Measurements from ENCODE around the gene UMPS. TPM values are rescaled to one million over a fixed set of nuclear protein-coding genes. Genes with fewer than 3 reads are reported as not detected.

UMPS gene
- total RNA-seq, 1 donor from 2014 or later, result 50.3 TPM

DNA sequence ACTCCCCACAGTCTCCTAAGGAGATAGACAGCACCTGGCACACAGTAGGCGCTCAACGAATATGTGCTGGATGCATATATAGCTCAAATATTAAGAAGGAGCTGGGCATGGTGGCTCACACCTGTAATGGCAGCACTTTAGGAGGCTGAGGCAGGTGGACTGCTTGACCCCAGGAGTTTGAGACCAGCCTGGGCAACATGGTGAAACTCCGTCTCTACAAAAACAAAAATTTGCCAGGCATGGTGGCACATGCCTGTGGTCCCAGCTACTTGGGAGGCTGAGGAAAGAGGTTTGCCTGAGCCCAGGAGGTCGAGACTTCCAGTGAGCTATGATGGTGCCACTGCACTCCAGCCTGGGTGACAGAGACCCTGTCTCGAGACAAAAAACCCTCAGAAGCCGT, 37.4 kb downstream of the UMPS start:
- no peak overlapping the region for H3K4me3 Mint-ChIP-seq (ENCODE audit: low read depth)
- peaks cover 9% of the 10 kb centered on the region for H3K36me3 Mint-ChIP-seq (ENCODE audit: insufficient read depth)
- H3K9me3 Mint-ChIP-seq (ENCODE audit: low read depth), result no peaks in the 10 kb centered on the region
- H3K27me3 Mint-ChIP-seq, result no peaks in the 10 kb centered on the region
- TF ChIP-seq, protein P1, sequence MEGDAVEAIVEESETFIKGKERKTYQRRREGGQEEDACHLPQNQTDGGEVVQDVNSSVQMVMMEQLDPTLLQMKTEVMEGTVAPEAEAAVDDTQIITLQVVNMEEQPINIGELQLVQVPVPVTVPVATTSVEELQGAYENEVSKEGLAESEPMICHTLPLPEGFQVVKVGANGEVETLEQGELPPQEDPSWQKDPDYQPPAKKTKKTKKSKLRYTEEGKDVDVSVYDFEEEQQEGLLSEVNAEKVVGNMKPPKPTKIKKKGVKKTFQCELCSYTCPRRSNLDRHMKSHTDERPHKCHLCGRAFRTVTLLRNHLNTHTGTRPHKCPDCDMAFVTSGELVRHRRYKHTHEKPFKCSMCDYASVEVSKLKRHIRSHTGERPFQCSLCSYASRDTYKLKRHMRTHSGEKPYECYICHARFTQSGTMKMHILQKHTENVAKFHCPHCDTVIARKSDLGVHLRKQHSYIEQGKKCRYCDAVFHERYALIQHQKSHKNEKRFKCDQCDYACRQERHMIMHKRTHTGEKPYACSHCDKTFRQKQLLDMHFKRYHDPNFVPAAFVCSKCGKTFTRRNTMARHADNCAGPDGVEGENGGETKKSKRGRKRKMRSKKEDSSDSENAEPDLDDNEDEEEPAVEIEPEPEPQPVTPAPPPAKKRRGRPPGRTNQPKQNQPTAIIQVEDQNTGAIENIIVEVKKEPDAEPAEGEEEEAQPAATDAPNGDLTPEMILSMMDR (IDR thresholded peaks at IDR 0.05; ENCODE audit: unreplicated experiment), result no peak
- H3K4me1 Mint-ChIP-seq (ENCODE audit: low read depth), result no peaks in the 10 kb centered on the region
- no peak overlapping the region for H3K27ac Mint-ChIP-seq
- DNase-seq (ENCODE audit: low spot score, unreplicated experiment), result no peak

DNA sequence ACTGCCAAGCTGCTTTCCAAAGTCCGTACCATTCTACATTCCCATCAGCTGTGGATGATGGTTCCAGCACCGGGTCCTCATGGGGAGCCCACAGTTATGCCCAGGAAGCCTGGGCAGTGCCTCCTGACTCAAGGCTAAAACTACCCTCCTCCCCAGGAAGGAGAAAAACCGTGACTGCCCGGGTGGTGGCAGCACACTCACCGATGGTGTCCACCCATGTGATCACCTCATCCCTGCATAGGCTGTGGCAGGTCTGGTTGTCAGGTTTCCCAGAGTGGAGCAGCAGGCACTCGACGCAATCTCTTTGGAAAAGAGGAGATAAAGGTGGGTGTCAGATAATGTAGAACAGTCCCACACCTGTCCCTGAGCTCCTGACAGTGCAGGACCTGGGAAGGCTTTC, 38.6 kb downstream of the UMPS start:
- no peak overlapping the region for H3K27ac Mint-ChIP-seq
- no peak overlapping the region for H3K4me3 Mint-ChIP-seq (ENCODE audit: low read depth)
- no peaks in the 10 kb centered on the region for H3K4me1 Mint-ChIP-seq (ENCODE audit: low read depth)
- peaks cover 8% of the 10 kb centered on the region for H3K36me3 Mint-ChIP-seq (ENCODE audit: insufficient read depth)
- DNase-seq (ENCODE audit: low spot score, unreplicated experiment), result no peak
- no peaks in the 10 kb centered on the region for H3K9me3 Mint-ChIP-seq (ENCODE audit: low read depth)
- H3K27me3 Mint-ChIP-seq, result no peaks in the 10 kb centered on the region
- TF ChIP-seq, protein P1 (IDR thresholded peaks at IDR 0.05; ENCODE audit: unreplicated experiment), result peak; percentile 28

DNA sequence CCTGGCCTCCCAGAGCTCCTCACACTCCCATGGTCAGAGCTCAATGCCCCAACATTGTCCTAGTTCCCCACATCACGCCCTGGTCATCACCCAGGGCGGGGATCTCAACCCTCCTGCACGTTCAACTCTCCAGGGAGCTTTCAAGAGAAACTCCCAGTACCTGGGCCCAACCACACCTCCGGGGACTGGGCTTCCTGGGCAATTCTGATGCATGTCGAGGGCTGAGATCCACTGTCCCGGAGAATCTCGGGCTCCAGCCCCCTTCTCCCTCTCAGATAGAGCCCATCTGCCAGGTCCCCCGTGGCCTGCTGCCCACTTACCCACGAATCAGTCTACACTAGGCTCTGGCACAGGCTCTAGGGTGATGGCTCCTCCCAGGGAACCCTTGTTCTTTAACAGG, 39.2 kb downstream of the UMPS start:
- Mint-ChIP-seq H3K9me3 (ENCODE audit: low read depth) (no peaks in the 10 kb centered on the region), H3K4me3 (ENCODE audit: low read depth) (no peak overlapping the region), H3K36me3 (ENCODE audit: insufficient read depth) (peaks cover 11% of the 10 kb centered on the region), H3K27ac (no peak overlapping the region), H3K27me3 (no peaks in the 10 kb centered on the region), H3K4me1 (ENCODE audit: low read depth) (no peaks in the 10 kb centered on the region)
- TF ChIP-seq, protein P1 (IDR thresholded peaks at IDR 0.05; ENCODE audit: unreplicated experiment), result no peak
- DNase-seq (ENCODE audit: low spot score, unreplicated experiment), result no peak

DNA sequence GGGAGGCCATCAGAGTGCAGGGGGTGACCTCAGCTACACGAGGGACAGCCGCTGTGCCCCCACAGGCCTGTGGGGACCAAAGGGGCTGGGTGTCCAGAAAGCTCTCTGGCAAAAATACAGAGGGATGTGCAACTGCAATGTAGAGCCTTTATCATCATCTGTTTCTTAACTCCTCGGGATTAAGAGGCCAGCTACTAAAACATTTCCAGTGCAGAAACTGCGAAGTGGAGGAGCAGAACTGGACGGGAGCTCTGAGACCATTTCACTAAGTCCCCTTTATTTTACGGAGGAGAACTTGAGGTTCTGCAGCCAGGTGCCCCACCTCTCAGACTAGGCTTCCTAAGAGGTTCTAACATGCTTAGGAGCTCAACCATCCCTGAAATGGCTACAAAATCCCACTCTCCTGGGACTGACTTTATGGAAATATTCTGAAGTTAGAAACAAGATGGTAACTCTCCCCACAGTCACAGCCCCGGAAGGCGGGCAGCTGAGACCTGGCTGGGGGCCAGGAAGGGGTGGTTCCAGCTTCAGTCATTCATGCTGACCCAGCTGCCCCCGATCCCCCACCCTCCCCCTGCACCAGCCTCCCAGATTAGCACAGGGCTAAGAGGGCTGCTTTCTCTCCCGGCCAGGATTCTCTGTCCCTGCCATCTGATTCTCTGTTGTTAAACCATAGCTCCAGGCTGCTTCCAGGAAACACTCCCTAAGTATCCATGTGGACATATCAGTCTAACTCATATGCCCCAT, 40.3 kb downstream of the UMPS start:
- H3K27me3 Mint-ChIP-seq, result no peaks in the 10 kb centered on the region
- no peak for DNase-seq (ENCODE audit: low spot score, unreplicated experiment)
- no peaks in the 10 kb centered on the region for H3K4me1 Mint-ChIP-seq (ENCODE audit: low read depth)

DNA sequence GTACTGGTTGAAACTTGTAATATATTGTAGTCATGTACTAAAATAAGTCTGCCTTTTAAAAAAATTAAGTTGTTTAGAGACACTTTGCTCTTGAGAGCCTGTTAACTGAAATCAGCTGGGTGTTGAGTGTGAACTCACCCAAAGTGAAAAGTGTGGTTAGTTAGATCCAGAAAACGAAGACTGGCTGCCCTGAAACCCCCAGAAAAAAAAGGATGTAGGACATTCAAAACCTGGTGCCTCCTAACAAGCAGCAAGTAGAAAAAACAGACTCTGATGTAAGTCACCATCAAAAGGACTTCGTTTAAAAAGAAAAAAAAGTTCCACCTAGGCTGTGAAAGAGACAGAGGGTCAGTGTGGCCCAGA, 40.8 kb downstream of the UMPS start:
- DNase-seq (ENCODE audit: low spot score, unreplicated experiment), result no peak
- TF ChIP-seq, protein P1 (IDR thresholded peaks at IDR 0.05; ENCODE audit: unreplicated experiment), result no peak
- Mint-ChIP-seq H3K36me3 (ENCODE audit: insufficient read depth) (peaks cover 11% of the 10 kb centered on the region), H3K4me1 (ENCODE audit: low read depth) (no peaks in the 10 kb centered on the region), H3K27ac (no peak overlapping the region), H3K9me3 (ENCODE audit: low read depth) (no peaks in the 10 kb centered on the region), H3K27me3 (no peaks in the 10 kb centered on the region), H3K4me3 (ENCODE audit: low read depth) (no peak overlapping the region)

More for the DNA sequence above, 40.3 kb downstream of the UMPS start:
- no peak overlapping the region for H3K4me3 Mint-ChIP-seq (ENCODE audit: low read depth)
- peaks cover 12% of the 10 kb centered on the region for H3K36me3 Mint-ChIP-seq (ENCODE audit: insufficient read depth)
- TF ChIP-seq, protein P1 (IDR thresholded peaks at IDR 0.05; ENCODE audit: unreplicated experiment), result no peak
- H3K9me3 Mint-ChIP-seq (ENCODE audit: low read depth), result no peaks in the 10 kb centered on the region
- no peak overlapping the region for H3K27ac Mint-ChIP-seq

All from progenitor cell of endocrine pancreas (in vitro differentiated cells).